Activated naive CD8-positive, alpha-beta T cell treated with anti-CD3 and anti-CD28 coated beads for 36 hours (primary cell): ENCODE measurements around the gene NOC2L. TPM values are rescaled to one million over a fixed set of nuclear protein-coding genes. Genes with fewer than 3 reads are reported as not detected.
A peak's percentile ranks its signal among the peaks of the same experiment; 100 is the strongest.
"Not testable (repeated sequence)": the region's sequence is repeated elsewhere in the genome, so short reads cannot be mapped to it uniquely, and the experiment has no call there.

ENCODE experiments used
- DNase-seq: peaks from one replicate; pipeline ENCODE4 v3.0.0; 2021
- H3K27ac Mint-ChIP-seq: one replicate; pipeline ENCODE4 v1.8.0; 2022; ENCODE audit warnings: mild to moderate bottlenecking, moderate library complexity, mixed read lengths
- H3K27me3 Mint-ChIP-seq: one replicate; pipeline ENCODE4 v1.8.0; 2022; ENCODE audit warnings: mild to moderate bottlenecking, mixed read lengths
- H3K36me3 Mint-ChIP-seq: one replicate; pipeline ENCODE4 v1.8.0; 2021; ENCODE audit warnings: mild to moderate bottlenecking, mixed read lengths
- H3K4me1 Mint-ChIP-seq: one replicate; pipeline ENCODE4 v1.8.0; 2021; ENCODE audit warnings: mixed read lengths
- H3K4me3 Mint-ChIP-seq: one replicate; pipeline ENCODE4 v1.8.0; 2022; ENCODE audit warnings: mild to moderate bottlenecking, moderate library complexity, mixed read lengths
- H3K9me3 Mint-ChIP-seq: one replicate; pipeline ENCODE4 v1.8.0; 2022; ENCODE audit warnings: mixed read lengths
- total RNA-seq, 2 experiments: library from RNA; stranded (reverse); gene quantifications; one replicate each; pipeline ENCODE4 v1.2.3, GENCODE V29; 2021

NOC2L gene
- total RNA-seq, 2 experiments from 2014 or later = 176 to 185 TPM

GRCh38 chr1:946811-947210 lies 12.2 kb downstream of the NOC2L start:
- Mint-ChIP-seq H3K27me3 (peaks cover 19% of the 10 kb centered on the region), H3K36me3 (peaks cover 33% of the 10 kb centered on the region)
- H3K4me3 Mint-ChIP-seq, DNase-seq, H3K27ac Mint-ChIP-seq, H3K9me3 Mint-ChIP-seq, H3K4me1 Mint-ChIP-seq: not testable (repeated sequence)

GRCh38 chr1:945688-946556 lies 13.1 kb downstream of the NOC2L start:
- H3K27ac Mint-ChIP-seq = peak overlapping the region; percentile 28
- peaks cover 25% of the 10 kb centered on the region for H3K27me3 Mint-ChIP-seq
- H3K9me3 Mint-ChIP-seq = no peaks in the 10 kb centered on the region
- no peak for DNase-seq
- peaks cover 6% of the 10 kb centered on the region for H3K4me1 Mint-ChIP-seq
- peaks cover 27% of the 10 kb centered on the region for H3K36me3 Mint-ChIP-seq
- H3K4me3 Mint-ChIP-seq = peak overlapping the region; percentile 14

DNA sequence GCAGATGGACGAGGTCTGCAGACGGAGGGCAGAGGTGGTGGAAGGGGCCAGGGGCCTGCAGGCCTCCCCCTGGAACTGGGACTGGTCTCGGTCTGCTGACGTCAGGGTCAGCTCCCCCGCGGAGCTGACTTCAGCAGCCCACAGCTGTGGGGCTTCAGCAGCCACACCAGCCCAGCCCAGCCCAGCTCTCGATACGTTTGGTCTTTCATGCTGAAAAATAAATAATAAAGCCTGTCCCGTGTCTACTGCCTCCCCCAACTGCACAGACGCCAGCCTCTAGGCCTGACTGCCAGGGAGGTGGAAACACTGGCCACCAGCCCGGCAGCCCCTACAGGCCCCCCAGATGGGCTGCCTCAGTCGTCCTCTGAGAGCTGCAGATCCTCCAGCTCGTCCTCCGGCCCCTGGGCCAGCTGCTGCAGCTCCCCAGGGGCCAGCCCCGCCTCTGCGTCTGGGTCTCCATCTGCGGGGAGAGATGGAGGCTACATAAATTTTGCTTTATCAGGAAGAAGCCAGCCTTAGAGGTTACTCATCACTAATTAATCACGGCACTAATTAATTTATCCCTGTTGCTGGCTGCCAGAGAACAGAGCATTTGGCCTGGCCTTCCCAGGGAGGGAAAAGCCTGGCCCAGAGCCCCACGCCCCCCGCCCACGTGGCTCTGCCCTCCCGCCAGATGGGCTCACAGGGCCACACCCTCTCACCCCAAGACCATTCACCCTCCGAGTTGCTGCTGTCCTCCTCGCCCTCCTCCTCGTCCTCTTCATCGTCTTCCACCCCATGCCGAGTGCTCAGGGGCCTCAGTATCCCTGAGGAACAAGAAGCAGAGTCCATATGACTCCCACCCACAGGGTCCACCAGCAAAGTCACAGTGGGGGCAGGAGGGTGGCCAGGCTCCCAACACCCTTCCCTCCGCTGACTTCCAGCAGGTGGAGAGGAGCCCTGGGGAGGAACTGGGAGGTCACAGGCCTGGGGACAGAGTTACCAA lies 14.4 kb downstream of the NOC2L start:
- Mint-ChIP-seq H3K36me3 (peaks cover 18% of the 10 kb centered on the region), H3K27me3 (peaks cover 30% of the 10 kb centered on the region), H3K4me3 (peak overlapping the region; percentile 55), H3K9me3 (no peaks in the 10 kb centered on the region), H3K4me1 (peaks cover 9% of the 10 kb centered on the region), H3K27ac (no peak overlapping the region)
- no peak for DNase-seq

DNA sequence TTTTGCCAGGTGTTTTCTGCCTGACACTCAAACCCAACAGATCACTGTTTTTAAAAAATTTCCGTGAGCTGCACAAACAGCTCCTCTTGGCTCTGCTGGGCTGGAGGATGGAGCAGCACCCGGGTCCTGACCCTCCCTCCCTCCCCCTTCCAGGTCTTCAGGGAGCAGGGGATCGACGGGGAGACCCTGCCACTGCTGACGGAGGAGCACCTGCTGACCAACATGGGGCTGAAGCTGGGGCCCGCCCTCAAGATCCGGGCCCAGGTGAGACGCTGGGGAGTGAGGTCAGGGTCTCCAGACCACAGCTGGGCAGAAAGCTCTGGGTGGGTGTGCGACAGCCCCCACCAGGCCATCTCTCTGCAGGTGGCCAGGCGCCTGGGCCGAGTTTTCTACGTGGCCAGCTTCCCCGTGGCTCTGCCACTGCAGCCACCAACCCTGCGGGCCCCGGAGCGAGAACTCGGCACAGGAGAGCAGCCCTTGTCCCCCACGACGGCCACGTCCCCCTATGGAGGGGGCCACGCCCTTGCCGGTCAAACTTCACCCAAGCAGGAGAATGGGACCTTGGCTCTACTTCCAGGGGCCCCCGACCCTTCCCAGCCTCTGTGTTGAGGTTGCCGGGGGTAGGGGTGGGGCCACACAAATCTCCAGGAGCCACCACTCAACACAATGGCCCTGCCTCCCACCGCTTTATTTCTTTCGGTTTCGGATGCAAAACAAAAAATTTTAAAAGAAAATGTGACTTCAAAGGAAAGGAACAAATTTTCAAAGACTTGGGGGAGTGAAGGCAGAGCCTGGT lies 15.3 kb downstream of the NOC2L start:
- DNase-seq = no peak
- Mint-ChIP-seq H3K4me1 (peaks cover 9% of the 10 kb centered on the region), H3K9me3 (no peaks in the 10 kb centered on the region), H3K27ac (peak overlapping the region; percentile 25), H3K27me3 (peaks cover 37% of the 10 kb centered on the region), H3K36me3 (peaks cover 16% of the 10 kb centered on the region), H3K4me3 (peak overlapping the region; percentile 55)

- Mint-ChIP-seq H3K9me3 (no peaks in the 10 kb centered on the region), H3K27ac (peak overlapping the region; percentile 25), H3K4me1 (peaks cover 9% of the 10 kb centered on the region), H3K36me3 (peaks cover 16% of the 10 kb centered on the region), H3K27me3 (peaks cover 44% of the 10 kb centered on the region), H3K4me3 (no peak overlapping the region)
- no peak for DNase-seq
Observed at GRCh38 chr1:942864-943533, 16.1 kb downstream of the NOC2L start.

DNA sequence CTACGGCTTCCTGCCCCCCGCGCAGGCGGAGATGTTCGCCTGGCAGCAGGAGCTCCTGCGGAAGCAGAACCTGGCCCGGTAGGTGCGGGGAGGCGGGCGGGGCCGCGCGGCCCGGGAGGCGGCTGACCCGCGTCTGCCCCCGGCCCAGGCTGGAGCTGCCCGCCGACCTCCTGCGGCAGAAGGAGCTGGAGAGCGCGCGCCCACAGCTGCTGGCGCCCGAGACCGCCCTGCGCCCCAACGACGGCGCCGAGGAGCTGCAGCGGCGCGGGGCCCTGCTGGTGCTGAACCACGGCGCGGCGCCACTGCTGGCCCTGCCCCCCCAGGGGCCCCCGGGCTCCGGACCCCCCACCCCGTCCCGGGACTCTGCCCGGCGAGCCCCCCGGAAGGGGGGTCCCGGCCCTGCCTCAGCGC lies 16.6 kb downstream of the NOC2L start:
- Mint-ChIP-seq H3K9me3 (no peaks in the 10 kb centered on the region), H3K36me3 (peaks cover 16% of the 10 kb centered on the region), H3K27ac (no peak overlapping the region), H3K4me3 (no peak overlapping the region), H3K4me1 (peaks cover 9% of the 10 kb centered on the region), H3K27me3 (peaks cover 47% of the 10 kb centered on the region)
- peak; percentile 41 for DNase-seq

DNA sequence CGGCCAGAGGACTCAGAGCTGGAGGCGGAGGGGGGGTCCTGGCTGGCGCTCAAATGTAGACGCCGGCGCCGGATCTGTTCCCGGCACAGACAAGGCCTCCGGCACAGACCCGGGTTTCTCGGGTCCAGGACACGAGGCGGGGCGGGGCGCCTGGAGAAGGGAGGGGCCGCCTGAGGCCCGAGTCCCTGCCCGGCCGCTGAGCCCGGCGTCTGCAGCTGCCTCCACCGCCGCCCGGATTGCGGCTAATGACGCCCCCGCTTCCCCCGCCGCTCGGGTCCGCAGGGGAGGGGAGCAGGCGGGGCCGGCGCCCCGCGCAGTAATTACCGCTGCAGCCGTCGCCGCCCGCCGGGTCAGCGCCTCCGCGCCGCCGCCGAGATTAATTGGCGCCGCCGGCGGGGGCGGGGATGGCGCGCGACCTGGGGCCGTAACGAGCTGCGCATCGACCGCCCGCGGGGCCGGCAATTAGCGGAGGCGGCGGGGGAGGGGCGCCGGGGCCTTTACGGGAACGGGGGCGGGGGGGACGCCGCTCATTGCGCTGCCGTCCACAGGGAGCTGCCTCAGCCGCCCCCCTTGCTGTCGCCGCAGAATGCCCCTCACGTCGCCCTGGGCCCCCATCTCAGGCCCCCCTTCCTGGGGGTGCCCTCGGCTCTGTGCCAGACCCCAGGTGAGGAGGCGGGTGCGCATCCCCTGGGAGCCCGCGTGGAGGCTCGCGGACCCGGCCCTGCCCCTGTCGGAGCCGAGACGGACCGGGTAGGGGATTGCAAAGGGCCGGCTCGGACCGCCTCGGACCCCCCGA lies 17.3 kb downstream of the NOC2L start:
- Mint-ChIP-seq H3K4me3 (peak overlapping the region; percentile 66), H3K4me1 (peaks cover 9% of the 10 kb centered on the region), H3K27me3 (peaks cover 51% of the 10 kb centered on the region), H3K27ac (no peak overlapping the region), H3K9me3 (no peaks in the 10 kb centered on the region), H3K36me3 (peaks cover 13% of the 10 kb centered on the region)
- DNase-seq = peak; percentile 64

- peaks cover 13% of the 10 kb centered on the region for H3K36me3 Mint-ChIP-seq
- H3K9me3 Mint-ChIP-seq = no peaks in the 10 kb centered on the region
- peaks cover 53% of the 10 kb centered on the region for H3K27me3 Mint-ChIP-seq
- H3K27ac Mint-ChIP-seq = no peak overlapping the region
- peak overlapping the region; percentile 66 for H3K4me3 Mint-ChIP-seq
- DNase-seq = no peak
- peaks cover 9% of the 10 kb centered on the region for H3K4me1 Mint-ChIP-seq
Observed at GRCh38 chr1:941015-941587, 18.0 kb downstream of the NOC2L start.

GRCh38 chr1:940107-941014 lies 18.7 kb downstream of the NOC2L start:
- peak; percentile 42 for DNase-seq
- H3K4me1 Mint-ChIP-seq = peaks cover 9% of the 10 kb centered on the region
- no peak overlapping the region for H3K27ac Mint-ChIP-seq
- H3K27me3 Mint-ChIP-seq = peaks cover 58% of the 10 kb centered on the region
- no peaks in the 10 kb centered on the region for H3K9me3 Mint-ChIP-seq
- peak overlapping the region; percentile 42 for H3K4me3 Mint-ChIP-seq
- peaks cover 6% of the 10 kb centered on the region for H3K36me3 Mint-ChIP-seq

DNA sequence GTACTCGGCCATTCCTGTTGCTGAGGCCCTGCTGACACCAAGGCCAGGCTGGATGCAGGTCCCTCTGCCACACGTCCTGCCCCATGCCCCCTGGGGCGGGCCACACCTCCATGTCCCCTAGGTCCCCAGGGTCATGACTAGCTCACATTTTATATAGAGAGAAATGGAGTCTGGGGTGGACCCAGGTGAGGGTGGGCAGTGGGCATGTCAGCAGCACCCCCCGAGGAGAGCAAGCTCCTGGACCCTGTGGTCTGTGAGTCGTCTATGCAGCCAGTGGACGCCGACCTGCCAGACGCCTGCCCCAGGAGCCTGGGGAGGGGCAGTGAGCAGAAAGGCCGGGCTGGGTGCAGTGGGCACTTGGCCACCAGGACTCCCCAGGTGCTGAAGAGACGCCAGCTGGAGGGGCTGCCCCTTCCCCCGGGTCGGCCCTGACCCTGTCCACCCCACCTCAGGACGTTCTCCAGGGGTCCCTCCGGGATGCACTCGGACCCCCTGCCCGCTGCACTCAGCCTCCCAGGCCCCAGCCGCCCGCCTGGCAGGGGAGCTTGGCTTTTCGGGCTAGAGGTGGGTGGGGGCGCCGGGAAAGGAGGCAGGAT lies 19.4 kb downstream of the NOC2L start:
- no peaks in the 10 kb centered on the region for H3K9me3 Mint-ChIP-seq
- H3K27ac Mint-ChIP-seq = no peak overlapping the region
- no peak overlapping the region for H3K4me3 Mint-ChIP-seq
- peaks cover 2% of the 10 kb centered on the region for H3K36me3 Mint-ChIP-seq
- H3K27me3 Mint-ChIP-seq = peaks cover 65% of the 10 kb centered on the region
- peaks cover 12% of the 10 kb centered on the region for H3K4me1 Mint-ChIP-seq
- no peak for DNase-seq

- peaks cover 58% of the 10 kb centered on the region for H3K27me3 Mint-ChIP-seq
- H3K9me3 Mint-ChIP-seq = no peaks in the 10 kb centered on the region
- DNase-seq = no peak
- peaks cover 12% of the 10 kb centered on the region for H3K4me1 Mint-ChIP-seq
- H3K36me3 Mint-ChIP-seq = no peaks in the 10 kb centered on the region
- no peak overlapping the region for H3K27ac Mint-ChIP-seq
- no peak overlapping the region for H3K4me3 Mint-ChIP-seq
Observed at GRCh38 chr1:938711-939489, 20.2 kb downstream of the NOC2L start.
